RWPE1 (cell line): Measurements from ENCODE around the gene FSD1L.

Source experiments
- CTCF ChIA-PET: fragments of 350-600 bp; sonication (Branson Sonifier 250); formaldehyde crosslinking; extraction: SDS; loops from one replicate; lab custom pipeline; 2021; lab: Yijun Ruan, JAX
- POLR2A ChIA-PET: fragments of 400-600 bp; formaldehyde crosslinking; extraction: SDS; loops from one replicate; lab custom pipeline; 2020; ENCODE audit warnings: antibody characterized with exemption; ENCODE audit not compliant: low non-redundant PET; lab: Yijun Ruan, JAX
- DNase-seq: peaks from one replicate; pipeline ENCODE4 v3.0.0; 2012; ENCODE audit warnings: low spot score
- H3K27ac ChIP-seq: fragments of 450-650 bp; 2 replicates; pipeline ENCODE4 v1.5.1; 2017
- CTCF ChIP-seq: fragments of 450-650 bp; conservative IDR thresholded peaks from 2 replicates; pipeline ENCODE4 v1.5.1; 2017; ENCODE audit warnings: low read depth, mild to moderate bottlenecking

Gene FSD1L

GRCh38 chr9:105419816-105420597 is 27.8 kb upstream of the FSD1L start:
- ChIA-PET POLR2A (no interaction called here), CTCF (interaction anchor here (0.6 to 1.2 kb wide), 3 partner anchors 28 to 263 kb away, joined by 3 to 4 read pairs (median 3); partner anchors contain the start of gene FSD1L)
- TF ChIP-seq CTCF, result no peak
- no peak for DNase-seq
- no peak overlapping the region for H3K27ac ChIP-seq

- no peak for DNase-seq
- CTCF ChIA-PET, result interaction anchor here (0.7 kb wide), 1 partner anchor 10 kb away, joined by 3 read pairs; no protein-coding TSS in a partner anchor
- TF ChIP-seq CTCF, result no peak
- H3K27ac ChIP-seq, result no peak overlapping the region
- POLR2A ChIA-PET, result no interaction called here
Observed at GRCh38 chr9:105421154-105421553, 26.7 kb upstream of the FSD1L start.

GRCh38 chr9:105421864-105422263 is 26.0 kb upstream of the FSD1L start:
- ChIA-PET POLR2A (no interaction called here), CTCF (no interaction called here)
- no peak for DNase-seq
- TF ChIP-seq CTCF, result no peak
- H3K27ac ChIP-seq, result no peak overlapping the region

GRCh38 chr9:105425816-105426433 is 21.9 kb upstream of the FSD1L start:
- POLR2A ChIA-PET, result no interaction called here
- peak; percentile 84 for TF ChIP-seq CTCF
- CTCF ChIA-PET, result interaction anchor here (0.6 to 0.9 kb wide), 3 partner anchors 14 to 194 kb away, joined by 3 to 4 read pairs (median 3); no protein-coding TSS in a partner anchor
- DNase-seq, result peak; percentile 66
- no peak overlapping the region for H3K27ac ChIP-seq

- no peak overlapping the region for H3K27ac ChIP-seq
- DNase-seq, result no peak
- ChIA-PET POLR2A (no interaction called here), CTCF (no interaction called here)
- TF ChIP-seq CTCF, result no peak
Observed at GRCh38 chr9:105426657-105427056, 21.2 kb upstream of the FSD1L start.

- no peak for TF ChIP-seq CTCF
Observed at GRCh38 chr9:105431424-105432246, 16.2 kb upstream of the FSD1L start.

More at GRCh38 chr9:105431424-105432246, 16.2 kb upstream of the FSD1L start:
- DNase-seq, result no peak
- ChIA-PET CTCF (interaction anchor here (0.5 to 1.9 kb wide), 3 partner anchors 10 to 272 kb away, joined by 3 to 8 read pairs (median 3); no protein-coding TSS in a partner anchor), POLR2A (no interaction called here)
- H3K27ac ChIP-seq, result no peak overlapping the region
